ENCODE data around the gene LIPC.

Gene LIPC

DNA sequence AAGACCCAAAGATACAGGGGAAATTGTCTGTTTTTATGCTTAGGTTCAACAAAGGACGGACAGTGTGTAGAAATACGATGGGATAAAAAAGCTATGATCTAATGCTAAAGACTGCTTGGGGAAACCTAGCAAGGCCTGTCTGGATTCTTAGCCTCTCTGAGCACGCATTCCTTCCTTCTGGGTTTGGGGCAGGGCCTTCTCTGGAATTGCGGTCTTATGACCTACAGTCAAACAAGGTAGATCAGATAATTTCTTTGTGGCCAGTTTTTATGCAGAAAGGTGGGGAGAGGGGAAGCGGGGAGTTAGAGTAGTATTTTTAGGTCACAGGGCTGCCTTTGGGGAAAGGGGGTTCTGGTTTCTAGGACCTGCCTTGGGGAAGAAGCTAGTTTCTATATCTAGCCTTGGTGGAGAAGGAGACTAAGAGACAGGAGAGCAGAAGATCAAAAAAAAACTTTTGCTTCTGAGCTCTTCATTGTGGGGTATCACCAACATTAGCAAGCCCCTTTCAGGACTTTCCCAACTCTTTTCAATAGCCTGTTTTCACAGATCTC lies 39.1 kb upstream of the LIPC start:
- no peak overlapping the region for H3K9ac ChIP-seq (ENCODE audit: low read depth, low read length)
- no peaks in the 10 kb centered on the region for H3K27me3 ChIP-seq (ENCODE audit: insufficient read depth, low read length, poor library complexity)
- no peaks in the 10 kb centered on the region for H3K9me3 ChIP-seq (ENCODE audit: insufficient read depth, low read length, severe bottlenecking)
- H2AFZ ChIP-seq (ENCODE audit: low read depth, low read length) = no peak overlapping the region
- no peaks in the 10 kb centered on the region for H3K36me3 ChIP-seq (ENCODE audit: insufficient read depth, low read length)
- ATAC-seq (ENCODE audit: insufficient read depth, low read depth) (no peak), DNase-seq (no peak)
- no peak overlapping the region for H3K27ac ChIP-seq (ENCODE audit: low read length)
- H3K4me2 ChIP-seq (ENCODE audit: insufficient read depth, low read length) = no peak overlapping the region
- no peak overlapping the region for H3K4me3 ChIP-seq (ENCODE audit: low read depth in 1 of 2, low read length in 2 of 2)
- no peak for TF ChIP-seq EZH2 (IDR thresholded peaks at IDR 0.05; ENCODE audit: borderline replicate concordance, low read depth, low read length, severe bottlenecking)
- TF ChIP-seq, protein P1, sequence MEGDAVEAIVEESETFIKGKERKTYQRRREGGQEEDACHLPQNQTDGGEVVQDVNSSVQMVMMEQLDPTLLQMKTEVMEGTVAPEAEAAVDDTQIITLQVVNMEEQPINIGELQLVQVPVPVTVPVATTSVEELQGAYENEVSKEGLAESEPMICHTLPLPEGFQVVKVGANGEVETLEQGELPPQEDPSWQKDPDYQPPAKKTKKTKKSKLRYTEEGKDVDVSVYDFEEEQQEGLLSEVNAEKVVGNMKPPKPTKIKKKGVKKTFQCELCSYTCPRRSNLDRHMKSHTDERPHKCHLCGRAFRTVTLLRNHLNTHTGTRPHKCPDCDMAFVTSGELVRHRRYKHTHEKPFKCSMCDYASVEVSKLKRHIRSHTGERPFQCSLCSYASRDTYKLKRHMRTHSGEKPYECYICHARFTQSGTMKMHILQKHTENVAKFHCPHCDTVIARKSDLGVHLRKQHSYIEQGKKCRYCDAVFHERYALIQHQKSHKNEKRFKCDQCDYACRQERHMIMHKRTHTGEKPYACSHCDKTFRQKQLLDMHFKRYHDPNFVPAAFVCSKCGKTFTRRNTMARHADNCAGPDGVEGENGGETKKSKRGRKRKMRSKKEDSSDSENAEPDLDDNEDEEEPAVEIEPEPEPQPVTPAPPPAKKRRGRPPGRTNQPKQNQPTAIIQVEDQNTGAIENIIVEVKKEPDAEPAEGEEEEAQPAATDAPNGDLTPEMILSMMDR (IDR thresholded peaks at IDR 0.05; ENCODE audit: borderline replicate concordance, extremely low read depth, low read length, poor library complexity, severe bottlenecking) = no peak
- H3K4me1 ChIP-seq (ENCODE audit: insufficient read depth, low read length) = no peaks in the 10 kb centered on the region
- no peaks in the 10 kb centered on the region for H3K79me2 ChIP-seq (ENCODE audit: insufficient read depth, low read length)
- H4K20me1 ChIP-seq (ENCODE audit: insufficient read depth, low read length) = no peaks in the 10 kb centered on the region

DNA sequence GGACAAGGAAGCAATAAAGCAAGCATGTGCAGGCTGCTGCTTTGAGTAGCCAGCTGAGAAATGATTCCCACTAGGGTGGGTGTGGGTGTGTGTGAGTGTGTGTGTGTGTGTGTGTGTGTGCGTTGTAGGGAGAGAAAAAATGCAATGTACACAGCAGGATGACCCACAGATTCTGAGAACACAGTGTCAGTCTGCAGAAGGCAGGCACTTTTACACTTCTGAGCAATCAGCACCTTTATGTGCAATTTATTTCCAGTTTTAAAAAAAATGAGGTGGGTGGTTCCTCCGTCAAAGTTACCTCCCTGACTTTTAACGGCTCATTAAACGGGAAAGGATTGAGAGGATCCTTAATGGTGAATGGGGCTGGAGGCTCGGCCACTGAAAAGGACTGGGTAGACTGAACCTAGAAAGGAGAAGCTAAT lies 38.5 kb upstream of the LIPC start:
- DNase-seq = no peak
- no peak overlapping the region for H3K9ac ChIP-seq (ENCODE audit: low read depth, low read length)
- H3K79me2 ChIP-seq (ENCODE audit: insufficient read depth, low read length) = no peaks in the 10 kb centered on the region
- no peak overlapping the region for H2AFZ ChIP-seq (ENCODE audit: low read depth, low read length)
- no peaks in the 10 kb centered on the region for H4K20me1 ChIP-seq (ENCODE audit: insufficient read depth, low read length)
- no peaks in the 10 kb centered on the region for H3K36me3 ChIP-seq (ENCODE audit: insufficient read depth, low read length)
- H3K9me3 ChIP-seq (ENCODE audit: insufficient read depth, low read length, severe bottlenecking) = no peaks in the 10 kb centered on the region
- no peak overlapping the region for H3K4me3 ChIP-seq (ENCODE audit: low read depth in 1 of 2, low read length in 2 of 2)
- ATAC-seq (ENCODE audit: insufficient read depth, low read depth) = no peak
- no peak for TF ChIP-seq EZH2 (IDR thresholded peaks at IDR 0.05; ENCODE audit: borderline replicate concordance, low read depth, low read length, severe bottlenecking)
- TF ChIP-seq, protein P1 (IDR thresholded peaks at IDR 0.05; ENCODE audit: borderline replicate concordance, extremely low read depth, low read length, poor library complexity, severe bottlenecking) = no peak
- no peaks in the 10 kb centered on the region for H3K4me1 ChIP-seq (ENCODE audit: insufficient read depth, low read length)
- no peak overlapping the region for H3K27ac ChIP-seq (ENCODE audit: low read length)
- H3K27me3 ChIP-seq (ENCODE audit: insufficient read depth, low read length, poor library complexity) = no peaks in the 10 kb centered on the region
- H3K4me2 ChIP-seq (ENCODE audit: insufficient read depth, low read length) = no peak overlapping the region

DNA sequence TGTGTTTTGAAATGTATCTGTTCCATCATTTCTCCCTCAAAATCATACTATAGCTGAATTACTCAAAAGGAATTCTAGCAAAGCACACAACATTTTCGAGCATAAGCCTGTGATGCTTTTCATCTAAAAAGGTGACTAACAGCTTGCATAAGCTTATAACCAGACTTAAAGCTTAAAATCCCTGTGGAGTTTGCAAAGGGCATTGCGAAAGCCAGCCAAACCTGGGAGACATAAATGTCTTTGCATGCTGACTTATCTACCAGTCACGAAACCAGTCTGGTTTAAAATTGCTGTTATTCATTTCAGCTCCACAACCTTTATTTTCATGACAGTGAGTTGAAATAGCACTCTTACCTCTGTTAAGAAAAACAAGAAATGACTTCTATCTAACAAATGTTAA lies 35.6 kb upstream of the LIPC start:
- Histone ChIP-seq H2AFZ (ENCODE audit: low read depth, low read length) (no peak overlapping the region), H3K36me3 (ENCODE audit: insufficient read depth, low read length) (no peaks in the 10 kb centered on the region), H4K20me1 (ENCODE audit: insufficient read depth, low read length) (no peaks in the 10 kb centered on the region), H3K27ac (ENCODE audit: low read length) (no peak overlapping the region), H3K4me3 (ENCODE audit: low read depth in 1 of 2, low read length in 2 of 2) (no peak overlapping the region), H3K79me2 (ENCODE audit: insufficient read depth, low read length) (no peaks in the 10 kb centered on the region), H3K4me2 (ENCODE audit: insufficient read depth, low read length) (no peak overlapping the region), H3K9ac (ENCODE audit: low read depth, low read length) (no peak overlapping the region), H3K4me1 (ENCODE audit: insufficient read depth, low read length) (no peaks in the 10 kb centered on the region), H3K27me3 (ENCODE audit: insufficient read depth, low read length, poor library complexity) (no peaks in the 10 kb centered on the region), H3K9me3 (ENCODE audit: insufficient read depth, low read length, severe bottlenecking) (no peaks in the 10 kb centered on the region)
- DNase-seq (no peak), ATAC-seq (ENCODE audit: insufficient read depth, low read depth) (no peak)
- TF ChIP-seq EZH2 (IDR thresholded peaks at IDR 0.05; ENCODE audit: borderline replicate concordance, low read depth, low read length, severe bottlenecking) = no peak
- TF ChIP-seq, protein P1 (IDR thresholded peaks at IDR 0.05; ENCODE audit: borderline replicate concordance, extremely low read depth, low read length, poor library complexity, severe bottlenecking) = no peak

DNA sequence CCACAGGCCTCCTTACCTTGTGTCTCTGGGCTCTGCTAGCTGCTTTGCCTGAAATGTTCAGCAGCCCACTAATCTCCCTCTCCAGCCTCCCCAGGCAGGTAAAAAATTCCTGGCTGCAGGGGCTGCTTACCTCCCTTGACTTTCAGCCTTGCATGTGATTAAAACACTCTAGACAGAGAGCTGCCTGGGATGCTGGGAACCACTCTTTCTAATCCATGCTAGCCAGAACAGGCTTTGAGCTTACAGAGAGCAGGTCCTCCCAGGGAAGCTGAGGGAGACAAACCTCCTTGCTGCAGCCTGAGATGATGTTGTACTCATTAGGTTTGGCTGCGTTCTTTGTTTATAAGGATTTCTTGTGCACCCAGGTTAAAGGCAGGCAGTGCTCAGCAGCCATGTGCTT lies 33.7 kb upstream of the LIPC start:
- Histone ChIP-seq H3K4me3 (ENCODE audit: low read depth in 1 of 2, low read length in 2 of 2) (no peak overlapping the region), H3K4me1 (ENCODE audit: insufficient read depth, low read length) (peaks cover 7% of the 10 kb centered on the region), H3K4me2 (ENCODE audit: insufficient read depth, low read length) (no peak overlapping the region), H3K27ac (ENCODE audit: low read length) (no peak overlapping the region), H4K20me1 (ENCODE audit: insufficient read depth, low read length) (no peaks in the 10 kb centered on the region), H3K79me2 (ENCODE audit: insufficient read depth, low read length) (no peaks in the 10 kb centered on the region), H3K9me3 (ENCODE audit: insufficient read depth, low read length, severe bottlenecking) (no peaks in the 10 kb centered on the region), H3K36me3 (ENCODE audit: insufficient read depth, low read length) (no peaks in the 10 kb centered on the region), H3K27me3 (ENCODE audit: insufficient read depth, low read length, poor library complexity) (no peaks in the 10 kb centered on the region), H2AFZ (ENCODE audit: low read depth, low read length) (no peak overlapping the region), H3K9ac (ENCODE audit: low read depth, low read length) (no peak overlapping the region)
- no peak for ATAC-seq (ENCODE audit: insufficient read depth, low read depth)
- TF ChIP-seq, protein P1 (IDR thresholded peaks at IDR 0.05; ENCODE audit: borderline replicate concordance, extremely low read depth, low read length, poor library complexity, severe bottlenecking) = no peak
- no peak for TF ChIP-seq EZH2 (IDR thresholded peaks at IDR 0.05; ENCODE audit: borderline replicate concordance, low read depth, low read length, severe bottlenecking)
- DNase-seq = no peak

Data from DND-41 (cell line).